Islet precursor cell (in vitro differentiated cells): Measurements from ENCODE around the gene COL9A3.
A peak's percentile ranks its signal among the peaks of the same experiment; 100 is the strongest.

Experiments
- DNase-seq: peaks from one replicate; pipeline ENCODE4 v3.0.0-alpha.2; 2018

COL9A3 gene

DNA sequence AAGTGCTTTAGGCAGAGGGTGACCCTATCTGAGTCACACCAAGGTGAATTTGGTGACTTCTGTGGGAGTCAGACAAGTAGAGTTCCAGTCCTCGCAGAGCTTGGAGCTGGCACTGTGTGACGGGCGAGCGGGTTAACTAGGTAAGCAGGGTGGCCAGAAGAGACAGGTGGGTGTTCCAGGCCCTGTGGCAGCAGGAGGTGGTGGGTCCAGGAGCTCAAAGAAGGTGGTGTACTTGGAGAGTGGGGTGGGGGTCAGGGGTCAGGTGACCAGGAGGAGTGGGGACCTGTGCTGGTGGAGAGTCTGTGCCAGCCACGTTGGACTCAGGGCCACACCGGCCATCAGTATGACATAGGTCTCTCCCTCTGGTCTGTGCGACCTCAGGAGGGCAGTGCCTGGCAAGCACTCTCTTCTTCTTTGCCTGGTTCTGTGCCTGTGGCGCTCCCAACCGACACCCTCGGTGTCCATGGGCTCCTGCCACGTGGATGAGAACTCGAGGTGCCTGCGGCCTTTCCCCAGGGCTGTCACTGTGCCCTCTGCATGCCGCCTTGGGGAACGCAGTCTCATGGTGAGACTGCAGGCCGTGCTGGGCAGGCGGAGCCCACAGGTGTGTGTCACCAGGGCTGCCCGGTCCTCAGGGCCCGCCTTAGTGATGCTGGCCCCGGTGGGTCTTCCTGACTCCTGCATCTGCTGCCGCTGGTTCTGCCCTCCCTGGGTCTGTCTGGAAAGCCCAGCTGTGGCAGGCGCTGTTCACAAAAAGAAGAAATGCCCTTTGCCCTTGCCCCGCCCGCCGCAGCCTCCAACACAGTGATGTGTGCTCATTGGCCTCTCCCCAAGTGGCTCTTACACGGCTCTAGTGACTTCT lies 18.9 kb upstream of the COL9A3 start:
- no peak for DNase-seq

DNA sequence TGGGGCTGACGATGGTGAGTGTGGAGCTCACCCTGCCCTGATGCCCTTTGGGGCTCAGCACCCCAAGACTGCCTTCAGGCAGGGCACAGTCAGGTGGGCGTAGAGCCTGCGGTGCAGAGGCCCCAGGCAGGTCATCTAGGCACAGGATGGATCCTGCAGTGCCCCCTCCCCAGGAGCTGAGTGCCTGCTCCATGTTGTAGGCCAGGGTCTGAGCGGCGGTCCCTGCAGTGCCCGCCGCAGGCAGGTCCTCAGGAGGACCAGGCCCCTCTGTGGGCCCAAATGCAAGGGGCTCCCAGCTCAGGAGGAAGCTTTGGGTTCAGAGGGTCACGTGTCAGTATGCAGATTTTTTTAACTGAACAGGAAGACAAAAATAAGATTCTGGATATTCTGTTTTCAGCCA lies 17.8 kb upstream of the COL9A3 start:
- no peak for DNase-seq

DNA sequence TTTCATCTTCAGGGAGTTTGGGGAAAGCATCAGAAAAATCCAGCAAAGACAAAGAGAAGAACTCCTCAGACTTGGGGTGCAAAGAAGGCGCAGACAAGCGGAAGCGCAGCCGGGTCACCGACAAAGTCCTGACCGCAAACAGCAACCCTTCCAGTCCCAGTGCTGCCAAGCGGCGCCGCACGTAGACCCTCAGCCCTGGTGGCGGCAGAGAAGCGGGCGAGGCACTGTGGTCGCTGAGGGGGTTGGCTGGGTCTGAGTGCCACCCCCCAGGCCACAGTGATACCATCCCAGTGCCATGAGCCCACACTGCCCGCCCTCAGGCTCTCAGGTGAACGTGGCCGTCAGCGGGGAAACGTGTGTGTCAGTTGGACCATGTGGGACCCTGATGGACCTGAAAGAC lies 17.4 kb upstream of the COL9A3 start:
- no peak for DNase-seq

DNA sequence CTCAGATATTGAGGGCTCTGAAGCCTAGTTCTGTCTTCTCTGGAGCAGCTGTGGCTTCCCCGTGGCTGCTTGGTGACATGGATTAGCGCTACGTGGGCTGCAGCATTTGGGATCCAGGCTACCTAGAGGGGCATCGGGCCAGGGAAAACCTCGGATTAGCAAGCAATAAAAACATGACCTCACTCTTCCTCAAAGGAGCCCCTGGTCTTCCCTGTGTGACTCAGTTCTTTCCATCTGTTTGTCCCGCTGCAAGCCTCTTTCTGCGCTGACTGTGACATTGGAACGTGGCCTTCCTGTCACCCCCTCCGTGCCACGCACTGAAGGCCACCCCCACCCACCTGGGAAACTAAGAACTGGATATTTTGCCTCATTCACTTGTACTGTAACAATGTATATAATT lies 17.0 kb upstream of the COL9A3 start:
- no peak for DNase-seq

DNA sequence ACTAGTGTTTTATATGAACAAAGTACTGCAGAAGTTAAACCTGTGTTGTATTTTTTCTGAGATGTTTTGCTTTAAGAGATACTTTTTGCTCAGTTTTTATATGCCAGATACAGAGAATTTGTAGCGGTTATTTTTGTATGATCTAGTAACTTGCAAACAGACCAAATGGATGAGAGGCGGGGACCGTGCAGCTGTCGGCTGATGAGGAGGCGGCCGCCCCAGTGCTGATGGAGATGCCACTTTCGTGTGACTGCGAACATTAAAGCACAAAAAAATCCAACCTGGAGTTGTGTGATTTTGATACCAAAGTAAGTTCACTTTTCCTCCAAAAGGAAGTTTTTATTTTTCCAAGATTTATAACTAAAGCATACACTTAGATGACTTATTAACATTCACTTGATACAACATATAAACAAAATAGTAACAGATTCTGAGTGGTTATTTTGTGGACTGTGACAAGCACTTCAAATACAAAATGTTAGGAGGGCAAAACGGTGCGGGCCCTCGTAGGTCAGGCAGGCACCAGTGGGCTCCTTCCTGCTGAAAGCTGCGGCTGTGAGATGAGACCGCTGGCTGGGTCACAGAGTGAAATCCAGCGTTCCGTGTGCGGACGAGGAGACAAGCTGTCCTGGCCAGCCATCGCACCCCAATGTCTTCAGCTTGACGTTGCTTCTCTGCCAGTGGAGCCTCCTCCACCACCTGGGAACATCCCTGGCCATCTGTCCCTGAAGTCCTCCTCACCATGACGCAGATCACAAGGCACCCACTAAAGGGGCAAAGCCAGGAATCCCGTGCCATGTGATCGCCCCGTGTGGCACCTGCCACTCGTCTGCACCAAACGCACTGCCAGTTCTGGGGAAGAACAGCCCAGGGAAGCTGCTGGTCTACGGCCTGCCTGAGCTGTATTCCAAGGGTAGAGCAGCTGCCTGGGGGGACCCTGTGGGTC lies 16.3 kb upstream of the COL9A3 start:
- DNase-seq: no peak

DNA sequence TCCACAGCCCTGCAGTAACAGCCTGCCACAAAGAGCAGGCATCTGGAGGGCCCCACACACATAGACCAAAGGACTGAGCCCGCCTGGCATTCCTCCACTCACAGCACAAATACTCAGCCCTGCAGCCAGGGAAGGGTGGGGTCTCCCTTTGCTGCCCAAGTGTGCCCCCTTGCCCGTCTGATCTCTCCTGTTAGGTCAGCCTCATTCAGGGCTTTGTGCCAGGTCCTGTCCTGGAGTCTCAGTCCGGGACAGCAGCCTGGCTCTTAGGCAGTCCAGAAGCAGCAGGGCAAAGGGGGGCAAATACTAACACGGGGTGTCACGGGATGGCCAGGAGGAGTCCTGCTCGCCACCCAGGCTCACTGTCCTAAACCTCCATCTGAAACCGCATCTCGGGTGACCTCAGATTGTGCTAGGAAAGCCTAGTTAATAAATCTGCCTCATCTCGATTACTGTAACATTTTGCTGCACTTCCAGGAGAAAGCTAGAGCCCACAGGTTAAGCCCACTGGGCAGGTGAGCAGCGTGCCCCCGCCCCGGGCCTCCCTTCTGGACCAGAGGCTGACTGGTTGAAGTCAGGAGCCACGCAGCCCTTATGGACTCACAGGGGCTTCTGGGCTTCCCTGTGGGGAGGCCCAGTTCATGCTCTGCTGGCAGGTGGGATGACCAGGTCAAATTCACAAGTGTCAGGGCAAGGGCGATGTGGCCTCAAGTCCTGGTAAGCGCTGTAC lies 15.4 kb upstream of the COL9A3 start:
- no peak for DNase-seq

DNA sequence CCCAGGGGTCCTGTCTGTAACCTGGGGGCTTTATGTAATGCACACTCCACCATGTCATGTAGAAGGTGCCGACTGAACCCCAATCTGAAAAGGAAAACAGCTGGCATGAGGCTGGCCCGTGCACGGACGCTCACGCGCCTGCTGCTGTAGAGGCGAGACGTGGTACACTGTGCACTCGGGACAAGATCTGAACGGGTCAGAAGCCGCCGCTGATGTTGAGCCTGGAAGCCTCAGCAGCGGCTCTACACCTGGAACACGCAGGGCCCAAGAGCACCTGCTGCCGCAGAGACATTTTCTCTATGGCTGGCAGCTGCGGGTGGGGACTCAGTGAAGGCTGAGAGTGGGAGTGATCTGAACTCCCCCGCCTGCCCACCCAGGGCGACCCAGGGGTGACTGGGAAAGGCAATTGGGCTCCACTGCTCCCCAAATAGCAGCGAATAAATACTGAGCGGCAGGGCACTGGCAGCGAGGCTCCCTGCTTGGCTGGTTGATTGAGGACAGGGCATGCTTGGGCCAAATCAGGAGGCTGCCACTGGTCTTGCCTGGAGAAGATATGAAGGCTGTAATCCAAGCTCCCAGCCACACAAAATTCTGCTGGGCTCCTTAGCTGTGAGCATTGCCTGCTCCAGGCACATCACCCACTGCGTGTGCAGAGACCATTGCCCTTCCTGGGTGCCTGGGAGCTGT lies 14.7 kb upstream of the COL9A3 start:
- no peak for DNase-seq

DNA sequence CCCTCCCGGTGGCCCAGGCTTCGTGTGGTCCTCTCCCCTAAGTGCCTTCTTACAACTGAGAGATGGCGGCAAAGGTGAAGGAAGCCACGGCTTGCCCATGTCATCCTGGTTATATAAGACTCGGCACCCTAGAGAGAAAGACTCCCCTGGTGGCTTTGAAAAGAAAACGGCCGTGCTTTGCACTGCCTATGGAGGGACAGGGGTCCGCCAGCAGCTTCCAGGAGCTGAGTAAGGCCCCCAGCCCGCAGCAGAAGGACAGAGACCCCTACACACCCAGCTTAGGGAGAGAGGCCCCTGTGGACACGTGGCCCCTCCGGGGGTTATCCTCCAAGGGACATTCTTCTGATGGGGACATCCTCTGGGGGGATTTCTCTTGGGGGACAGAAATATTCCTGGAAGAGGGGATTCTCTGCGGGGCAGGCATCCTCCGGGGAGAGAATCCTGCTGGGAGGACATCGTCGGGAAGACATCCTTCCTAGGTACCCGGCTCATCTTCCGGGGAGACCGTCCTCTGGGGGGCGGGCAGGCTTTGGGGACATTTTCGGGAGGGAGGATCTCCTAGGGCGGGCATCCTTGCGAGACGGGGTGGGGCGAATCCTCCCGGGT lies 12.7 kb upstream of the COL9A3 start:
- DNase-seq: no peak

DNA sequence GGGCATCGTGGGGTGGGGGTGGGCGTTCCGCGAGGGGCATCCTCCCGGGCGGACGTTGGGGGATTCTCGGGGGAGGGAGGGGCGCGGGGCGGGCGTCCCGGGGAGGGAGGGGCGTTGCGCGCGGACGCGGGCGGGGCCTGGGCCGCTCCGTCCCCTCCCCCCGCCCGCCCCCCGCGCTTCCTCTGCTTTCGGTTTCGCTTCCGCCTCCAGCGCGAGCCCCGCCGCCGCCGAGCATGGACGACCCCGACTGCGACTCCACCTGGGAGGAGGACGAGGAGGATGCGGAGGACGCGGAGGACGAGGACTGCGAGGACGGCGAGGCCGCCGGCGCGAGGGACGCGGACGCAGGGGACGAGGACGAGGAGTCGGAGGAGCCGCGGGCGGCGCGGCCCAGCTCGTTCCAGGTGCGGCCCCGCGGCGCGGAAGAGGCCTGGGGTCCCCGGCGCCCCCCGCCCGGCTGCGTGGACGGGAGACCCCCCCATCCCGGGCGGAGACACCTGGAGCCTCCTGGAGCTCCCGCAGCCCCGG lies 12.2 kb upstream of the COL9A3 start, which contains the start of gene OGFR:
OGFR (plus strand) TSS at position 209 of the 528 bp plus-strand sequence; CDS start at position 234, 25 bp downstream.
- no peak for DNase-seq

DNA sequence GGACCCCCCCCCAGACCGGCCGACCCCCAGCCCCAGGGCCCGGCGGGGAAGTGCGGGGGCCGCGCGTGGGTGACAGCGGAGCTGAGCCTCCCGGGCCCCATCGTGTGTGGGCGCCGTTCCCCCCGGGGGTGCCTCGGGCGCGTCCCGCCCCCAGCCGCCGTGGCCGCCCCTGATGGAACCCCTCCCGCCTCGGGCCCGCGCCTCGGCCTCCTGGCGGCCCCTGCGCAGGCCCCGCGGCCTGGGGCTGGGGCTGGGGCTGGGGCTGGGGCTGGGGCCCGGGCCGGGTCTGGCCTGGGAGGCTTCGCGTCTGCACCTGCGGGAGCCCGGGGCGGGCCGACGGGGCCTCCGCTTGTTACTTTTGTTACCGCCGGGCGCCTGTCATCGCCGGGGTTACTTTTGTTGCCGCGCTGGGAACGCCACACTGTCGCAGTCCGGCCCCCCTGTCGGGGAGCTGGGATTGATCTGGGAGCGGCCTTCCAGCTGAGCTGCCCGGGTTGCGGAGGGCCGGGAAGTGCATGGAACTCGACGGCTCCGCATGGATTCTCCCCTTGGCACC lies 11.6 kb upstream of the COL9A3 start:
- DNase-seq: no peak

DNA sequence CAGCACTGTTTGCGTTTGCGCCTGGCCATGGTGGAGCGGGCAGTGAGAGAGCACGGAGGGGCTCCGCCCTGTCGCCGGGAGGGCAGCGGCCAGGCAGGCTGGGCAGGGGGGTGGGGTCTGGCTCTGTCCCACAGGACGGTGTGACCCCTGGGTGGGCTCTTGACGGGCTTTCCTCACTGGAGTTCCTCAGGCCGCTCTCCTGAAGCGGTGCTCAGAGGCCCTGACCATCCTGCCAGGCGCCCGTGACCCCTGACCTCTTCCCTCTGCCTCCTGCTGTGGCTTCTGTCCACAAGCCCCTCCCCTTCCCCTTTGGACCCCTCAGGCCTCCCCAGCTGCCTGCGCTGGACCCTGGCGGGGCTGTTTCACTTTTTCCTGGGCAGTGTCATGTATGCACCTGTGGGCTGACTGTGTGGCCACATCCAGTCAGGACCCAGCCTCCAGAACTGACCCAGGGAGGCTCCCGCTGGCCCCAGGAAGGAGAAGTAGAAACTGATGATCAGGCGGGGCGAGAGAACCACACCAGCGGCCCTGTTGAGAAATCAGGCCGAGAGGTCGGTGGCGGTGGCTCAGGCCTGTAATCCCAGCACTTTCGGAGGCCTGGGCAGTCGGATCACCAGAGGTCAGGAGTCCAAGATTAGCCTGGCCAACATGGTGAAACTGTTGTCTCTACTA lies 11.0 kb upstream of the COL9A3 start:
- DNase-seq: no peak

DNA sequence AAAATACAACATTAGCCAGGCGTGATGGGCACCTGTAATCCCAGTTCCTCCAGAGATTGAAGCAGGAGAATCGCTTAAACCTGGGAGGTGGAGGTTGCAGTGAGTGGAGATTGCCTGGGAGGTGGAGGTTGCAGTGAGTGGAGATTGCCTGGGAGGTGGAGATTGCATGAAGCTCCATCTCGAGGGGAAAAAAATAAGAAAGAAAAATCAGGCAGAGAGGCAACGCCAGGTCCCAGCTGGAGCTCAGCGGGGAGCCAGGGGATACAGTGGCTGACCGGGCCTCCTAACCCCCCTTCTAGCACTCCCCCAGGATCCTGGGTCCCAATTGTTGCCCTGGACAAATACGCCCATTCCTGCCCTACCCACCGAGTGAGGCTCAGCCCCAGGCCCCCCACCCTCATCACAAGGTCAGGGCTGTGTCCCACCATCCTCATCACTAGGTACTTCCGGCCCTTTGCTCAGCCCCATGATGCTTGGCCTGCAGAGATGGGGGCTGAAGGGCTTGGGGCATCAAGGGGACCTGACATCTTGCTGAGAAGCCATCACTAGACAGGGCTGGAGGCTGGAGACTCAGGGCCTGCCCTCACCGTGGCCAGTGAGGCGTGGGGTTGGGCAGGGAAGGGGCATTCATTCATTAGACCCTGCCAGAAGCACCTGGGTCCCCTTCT lies 10.3 kb upstream of the COL9A3 start:
- DNase-seq: no peak

DNA sequence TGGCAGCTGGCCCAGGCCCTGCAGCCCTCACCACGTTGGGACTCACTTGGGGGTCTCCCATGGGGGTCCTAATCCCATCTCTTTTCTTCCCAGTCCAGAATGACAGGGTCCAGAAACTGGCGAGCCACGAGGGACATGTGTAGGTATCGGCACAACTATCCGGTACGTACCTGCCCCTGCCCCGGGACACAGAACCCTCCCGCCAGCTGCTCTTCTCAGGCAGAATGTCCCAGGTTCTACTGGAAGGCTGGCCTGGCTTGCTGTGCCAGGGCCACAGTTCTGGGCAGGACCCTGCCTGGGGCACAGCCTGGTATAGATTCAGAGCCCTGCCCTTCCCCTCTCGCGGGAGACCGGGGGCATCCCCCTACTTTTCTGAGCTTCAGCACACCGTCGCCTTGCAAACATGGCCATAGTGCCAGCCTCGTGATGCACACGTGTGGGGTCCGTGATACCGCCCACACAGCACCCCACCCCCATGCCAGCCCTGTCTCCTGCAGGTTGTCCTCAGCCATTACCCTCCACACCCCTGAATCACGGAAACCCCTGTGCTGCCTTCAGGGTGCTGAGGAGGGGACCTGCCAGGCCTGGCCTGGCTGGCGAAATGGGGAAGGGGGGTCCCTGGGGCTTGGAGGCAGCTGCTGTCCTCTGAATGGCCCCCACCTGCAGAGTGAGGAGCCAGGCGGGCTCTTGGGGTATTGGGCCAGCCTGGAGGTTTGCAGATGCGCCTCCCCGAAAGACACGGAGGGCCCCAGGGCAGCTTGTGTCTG lies 9.2 kb upstream of the COL9A3 start:
- no peak for DNase-seq

DNA sequence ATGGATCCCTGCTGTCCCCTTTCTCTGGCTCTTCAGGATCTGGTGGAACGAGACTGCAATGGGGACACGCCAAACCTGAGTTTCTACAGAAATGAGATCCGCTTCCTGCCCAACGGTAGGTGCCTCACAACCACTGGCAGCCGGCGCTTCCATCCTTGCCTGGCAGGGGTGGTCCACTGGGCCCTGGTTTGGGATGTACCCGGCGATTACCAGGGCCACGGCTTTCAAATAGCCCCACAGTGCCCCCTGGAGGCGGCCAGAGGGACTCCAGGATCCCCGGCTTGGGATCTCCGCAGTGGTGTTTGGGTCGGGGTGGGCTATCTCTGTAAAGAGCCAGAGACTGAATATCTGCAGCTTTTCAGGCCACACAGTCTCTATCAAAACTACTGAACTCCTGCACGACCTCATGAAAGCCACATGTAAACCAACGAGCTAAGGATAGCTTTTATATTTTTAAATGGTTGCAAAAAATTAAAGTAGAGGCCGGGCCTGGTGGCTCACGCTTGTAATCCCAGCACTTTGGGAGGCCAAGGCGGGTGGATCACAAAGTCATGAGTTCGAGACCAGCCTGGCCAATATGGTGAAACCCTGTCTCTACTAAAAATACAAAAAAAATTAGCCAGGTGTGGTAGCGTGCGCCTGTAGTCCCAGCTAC lies 8.5 kb upstream of the COL9A3 start:
- peak; percentile 79 for DNase-seq

DNA sequence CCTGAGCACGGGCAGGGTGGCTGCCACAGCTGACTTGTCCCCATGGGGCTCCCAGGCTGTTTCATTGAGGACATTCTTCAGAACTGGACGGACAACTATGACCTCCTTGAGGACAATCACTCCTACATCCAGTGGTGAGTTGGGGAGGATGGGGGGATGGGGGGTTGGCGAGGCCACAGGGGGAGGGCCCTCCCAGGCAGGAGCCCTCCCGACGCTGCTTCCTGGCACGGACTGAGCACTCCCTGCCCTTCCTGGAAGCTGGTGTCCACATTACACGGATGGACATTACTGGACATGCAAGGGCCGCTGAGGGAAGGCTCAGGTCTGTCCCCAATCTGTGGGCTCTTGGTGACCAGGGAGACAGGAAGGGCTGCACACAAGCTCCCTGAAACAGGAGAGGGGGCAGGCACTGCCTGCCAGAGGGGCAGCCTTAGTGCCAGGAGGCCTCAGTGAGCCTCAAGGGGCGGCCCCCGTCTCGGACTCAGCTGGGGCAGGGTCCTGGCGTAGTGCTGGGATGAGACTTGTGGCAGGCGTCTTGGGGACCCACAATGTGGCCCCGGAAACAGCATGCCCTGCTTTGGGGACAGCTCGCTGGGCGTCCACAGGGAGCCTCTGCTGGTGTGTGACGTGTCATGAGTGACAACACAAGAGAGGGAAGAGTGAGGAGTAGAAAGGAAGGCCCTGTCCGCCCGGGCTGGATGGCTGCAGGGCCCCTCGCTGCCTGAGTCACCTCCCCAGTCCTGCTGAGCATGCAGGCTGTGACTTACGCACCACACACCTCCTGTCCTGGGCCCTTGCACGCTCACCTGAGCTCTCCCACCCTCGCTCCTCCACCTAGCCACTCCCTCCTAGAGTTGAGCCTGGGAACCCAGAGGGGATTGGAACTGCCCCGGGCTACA lies 7.1 kb upstream of the COL9A3 start:
- DNase-seq: no peak

DNA sequence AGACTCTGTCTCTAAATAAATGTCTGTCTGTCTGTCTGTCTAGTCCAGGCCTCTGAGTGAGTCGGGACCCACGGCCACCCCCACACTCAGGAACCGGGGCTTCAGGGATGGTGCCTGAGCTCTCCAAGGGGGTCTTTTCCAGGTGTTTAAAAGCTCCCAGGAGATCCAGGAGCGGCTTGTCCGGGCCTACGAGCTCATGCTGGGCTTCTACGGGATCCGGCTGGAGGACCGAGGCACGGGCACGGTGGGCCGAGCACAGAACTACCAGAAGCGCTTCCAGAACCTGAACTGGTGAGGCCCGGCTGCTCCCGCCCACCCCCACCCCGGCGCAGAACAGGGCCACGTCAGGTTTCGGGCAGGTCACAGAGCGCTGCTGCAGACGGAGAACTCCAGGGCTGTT lies 5.5 kb upstream of the COL9A3 start:
- DNase-seq: no peak

DNA sequence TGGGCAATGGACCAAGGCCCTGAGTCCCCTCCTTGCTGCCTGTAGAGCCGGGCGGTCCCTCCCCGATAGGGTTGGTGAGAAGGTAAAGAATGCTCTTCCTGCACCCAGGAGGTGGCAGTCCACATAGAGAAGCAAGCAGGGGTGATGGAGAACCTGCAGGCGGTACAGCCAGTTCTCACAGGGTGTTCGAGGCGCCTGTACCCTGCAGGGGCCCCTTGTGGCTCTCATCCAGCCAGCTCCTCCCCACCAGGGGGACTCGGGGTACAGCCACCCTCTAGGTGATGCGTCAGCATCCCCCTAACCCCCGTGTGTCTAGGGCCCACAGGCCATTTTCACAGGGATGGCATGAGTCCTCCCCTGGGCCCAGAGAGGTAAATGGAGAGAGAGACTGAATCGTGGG lies 5.1 kb upstream of the COL9A3 start:
- no peak for DNase-seq
